ELF-1 (cell line): ENCODE results near the gene LOXL1.
"Not testable (repeated sequence)": the region's sequence is repeated elsewhere in the genome, so short reads cannot be mapped to it uniquely, and the experiment has no call there.

Experiments
- DNase-seq: peaks from one replicate; pipeline ENCODE4 v3.0.0-alpha.2; 2016; ENCODE audit warnings: low read depth, low spot score

Gene LOXL1

GRCh38 chr15:73952171-73952912 lies 26.1 kb downstream of the LOXL1 start:
- no peak for DNase-seq

GRCh38 chr15:73952913-73953750 lies 26.9 kb downstream of the LOXL1 start:
- no peak for DNase-seq

- no peak for DNase-seq
Measured at GRCh38 chr15:73954188-73955145, 28.2 kb downstream of the LOXL1 start.

- DNase-seq = no peak
Measured at GRCh38 chr15:73955326-73955725, 29.1 kb downstream of the LOXL1 start.

- DNase-seq = no peak
Measured at GRCh38 chr15:73955861-73956742, 29.8 kb downstream of the LOXL1 start.

- no peak for DNase-seq
Measured at GRCh38 chr15:73956743-73957135, 30.5 kb downstream of the LOXL1 start.

- DNase-seq = no peak
Measured at GRCh38 chr15:73957276-73957675, 31.0 kb downstream of the LOXL1 start.

DNA sequence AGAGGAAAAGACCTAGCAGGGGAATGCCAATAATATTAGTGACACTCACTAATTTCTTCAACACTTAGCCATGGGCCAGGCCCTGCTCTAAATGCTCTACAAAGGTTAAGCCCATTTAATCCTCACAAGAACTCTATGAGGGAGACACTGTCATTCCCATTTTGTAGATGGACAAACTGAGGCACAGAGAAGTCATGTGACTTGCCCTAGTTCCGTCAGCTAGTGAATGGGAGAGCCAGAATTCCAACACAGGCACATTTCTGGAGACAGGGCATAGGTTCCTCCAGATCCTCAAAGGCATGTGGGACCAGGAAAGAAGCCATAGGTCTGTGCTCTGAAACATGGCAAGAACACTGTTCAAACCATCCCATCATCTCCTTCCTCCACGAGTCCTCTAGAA lies 31.5 kb downstream of the LOXL1 start:
- no peak for DNase-seq

GRCh38 chr15:73959012-73959581 lies 32.8 kb downstream of the LOXL1 start:
- DNase-seq = no peak

DNA sequence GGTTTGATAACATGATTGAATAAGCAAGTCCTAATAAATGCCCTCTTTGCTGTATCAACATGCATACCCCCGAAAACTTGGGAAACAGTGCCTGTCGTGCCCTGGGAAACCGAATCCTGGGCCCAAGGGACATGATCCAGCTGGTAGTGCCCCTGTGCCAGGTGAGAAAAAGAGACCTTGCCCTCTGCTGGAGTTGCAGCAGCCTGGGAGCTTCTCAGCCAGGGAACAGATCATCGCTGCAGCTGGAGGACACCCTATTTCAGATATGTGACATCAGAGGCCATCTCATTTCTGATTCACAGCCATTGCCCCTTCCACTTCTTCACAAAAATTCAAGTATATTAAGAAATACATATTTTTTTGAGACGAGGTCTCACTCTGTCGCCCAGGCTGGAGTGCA lies 33.5 kb downstream of the LOXL1 start:
- DNase-seq = no peak

DNA sequence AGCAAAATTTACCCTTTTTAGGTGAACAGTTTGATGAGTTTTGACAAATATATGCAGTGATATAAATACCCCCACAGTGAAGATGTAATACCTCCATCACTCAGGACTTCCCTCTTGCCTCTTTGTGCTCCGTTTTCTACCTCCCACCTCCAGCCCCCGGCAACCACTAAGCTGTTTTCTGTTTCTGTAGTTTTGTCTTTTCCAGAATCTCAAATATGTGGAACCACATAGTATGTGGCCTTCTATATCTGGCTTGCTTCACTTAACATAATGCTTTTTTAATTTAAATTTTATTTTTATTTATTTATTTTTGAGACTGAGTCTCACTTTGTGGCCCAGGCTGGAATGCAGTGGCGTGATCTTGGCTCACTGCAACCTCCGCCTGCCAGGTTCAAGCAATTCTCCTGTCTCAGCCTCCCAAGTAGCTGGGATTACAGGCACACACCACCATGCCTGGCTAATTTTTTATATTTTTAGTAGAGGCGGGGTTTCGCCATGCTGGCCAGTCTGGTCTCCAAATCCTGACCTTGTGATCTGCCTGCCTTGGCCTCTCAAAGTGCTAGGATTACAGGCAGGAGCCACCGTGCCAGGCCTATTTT lies 34.3 kb downstream of the LOXL1 start:
- DNase-seq = not testable (repeated sequence)

DNA sequence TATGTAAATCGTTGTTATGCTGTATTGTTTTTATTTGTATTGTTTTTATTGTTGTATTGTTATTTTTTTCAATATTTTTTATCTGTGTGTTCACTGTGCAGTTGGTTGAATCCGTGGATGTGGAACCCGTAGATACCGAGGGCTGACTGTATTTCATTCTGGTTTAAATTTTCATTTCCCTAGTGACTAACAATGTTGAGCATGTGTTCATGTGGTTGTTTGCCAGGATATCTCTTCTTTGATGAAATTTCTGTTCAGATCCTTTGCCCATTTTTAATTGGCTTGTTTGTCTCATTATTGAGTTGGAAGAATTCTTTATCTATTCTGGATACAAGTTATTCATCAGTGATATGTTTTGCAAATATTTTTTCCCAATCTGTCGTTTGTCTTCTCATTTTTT lies 36.2 kb downstream of the LOXL1 start:
- DNase-seq = no peak

DNA sequence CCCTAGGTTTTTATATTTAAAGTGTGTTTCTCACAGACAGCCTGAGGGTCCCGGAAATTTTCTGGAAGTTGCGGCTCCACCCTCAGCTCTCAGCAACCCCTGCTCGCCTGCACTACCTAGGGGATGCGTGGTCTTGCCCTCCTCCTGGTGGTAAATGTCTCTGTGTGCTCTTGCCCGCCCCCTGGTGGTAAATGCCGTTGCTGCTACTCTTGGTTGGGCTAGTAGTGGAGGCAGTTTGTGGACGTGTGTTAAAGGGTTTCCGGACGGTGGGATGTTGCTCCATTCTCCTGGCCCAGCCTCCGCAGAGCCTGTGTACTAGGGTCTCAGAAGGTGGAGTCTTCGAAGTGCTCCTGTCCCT lies 38.5 kb downstream of the LOXL1 start:
- peak; percentile 98 for DNase-seq

- DNase-seq = peak; percentile 90
Measured at GRCh38 chr15:73965094-73965757, 39.0 kb downstream of the LOXL1 start.

GRCh38 chr15:73965758-73966113 lies 39.5 kb downstream of the LOXL1 start:
- no peak for DNase-seq

- no peak for DNase-seq
Measured at GRCh38 chr15:73968461-73968860, 42.2 kb downstream of the LOXL1 start.

DNA sequence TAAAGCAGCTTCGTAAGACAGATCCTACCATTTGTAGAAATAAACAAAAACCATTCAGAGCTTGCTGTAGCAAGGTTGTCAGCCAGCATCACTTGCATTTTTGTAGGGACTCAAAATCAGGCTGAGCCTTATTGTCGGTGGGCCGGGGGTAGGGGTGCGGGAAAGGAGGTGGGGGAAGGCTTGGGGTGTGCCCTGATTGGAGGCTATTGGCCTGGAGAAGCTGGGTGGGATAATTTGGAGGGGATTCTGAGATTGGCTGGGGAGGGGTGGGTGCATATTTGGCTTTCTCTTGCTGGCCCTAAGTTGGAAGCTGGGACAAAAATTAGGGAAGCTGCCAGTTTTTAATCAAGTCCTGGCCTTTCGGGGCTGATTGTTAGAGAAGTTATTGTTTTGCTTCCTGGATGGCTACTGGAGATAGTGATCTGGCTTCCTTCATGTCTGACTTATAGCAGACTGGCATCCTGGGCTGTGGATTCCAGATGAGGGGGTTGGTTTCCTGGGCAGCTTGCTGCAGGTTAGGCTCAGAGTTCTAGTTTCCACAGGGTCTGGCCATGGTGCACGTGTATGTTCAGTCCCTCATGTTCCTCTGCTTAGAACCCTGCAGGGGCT lies 43.0 kb downstream of the LOXL1 start:
- DNase-seq = no peak

DNA sequence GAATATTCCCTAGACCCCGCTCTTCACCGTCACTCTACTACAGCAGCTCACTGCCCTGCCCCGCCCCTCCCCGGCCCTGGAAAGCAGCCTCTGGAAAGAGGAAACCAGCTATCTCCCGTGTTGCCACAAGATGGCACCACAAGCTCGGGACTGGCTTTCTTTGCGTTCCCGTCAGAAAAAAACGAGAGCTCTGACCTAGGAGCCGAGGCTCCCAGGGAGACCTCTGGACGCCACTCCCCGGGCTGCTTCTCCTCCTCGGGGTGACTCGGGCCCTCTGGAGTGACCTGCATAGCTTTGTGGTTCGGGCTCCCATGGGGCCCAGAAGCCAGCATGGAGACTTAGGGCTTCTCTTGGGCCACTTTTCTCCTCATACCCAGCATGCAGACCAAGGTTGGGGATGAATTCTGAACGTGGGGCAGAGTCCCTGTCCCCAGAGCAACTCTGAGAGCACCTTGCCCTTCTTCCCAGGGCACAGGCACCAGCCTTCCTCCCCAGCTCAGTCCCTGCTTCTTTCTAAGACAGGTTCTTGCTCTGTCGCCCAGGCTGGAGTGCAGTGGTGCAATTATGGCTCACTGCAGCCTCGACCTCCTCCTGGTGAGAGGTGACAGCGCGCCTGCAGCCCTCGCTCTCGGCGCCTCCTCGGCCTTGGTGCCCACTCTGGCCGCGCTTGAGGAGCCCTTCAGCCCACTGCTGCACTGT lies 46.9 kb downstream of the LOXL1 start:
- DNase-seq = peak; percentile 95
